Breast epithelium (tissue), 3 donors: ENCODE measurements around the gene PRR7.

Source experiments
- POLR2A ChIP-seq: fragments of 450-650 bp; IDR thresholded peaks from one replicate; pipeline ENCODE4 v1.6.1; 2016; ENCODE audit warnings: antibody characterized with exemption, mild to moderate bottlenecking, moderate library complexity
- POLR2AphosphoS5 ChIP-seq, 3 donors: sonication (generic); formaldehyde crosslinking; IDR thresholded peaks; one replicate each; pipeline ENCODE4 v1.6.1; 2017; ENCODE audit warnings: antibody characterized with exemption in 3 of 3
- TF ChIP-seq, protein P1 (sequence below), 3 donors: fragments of 450-650 bp; IDR thresholded peaks; one replicate each; pipeline ENCODE4 v1.5.1; 2016 to 2017; ENCODE audit warnings: antibody characterized with exemption in 3 of 3, mild to moderate bottlenecking in 3 of 3, moderate library complexity in 3 of 3

DNA sequence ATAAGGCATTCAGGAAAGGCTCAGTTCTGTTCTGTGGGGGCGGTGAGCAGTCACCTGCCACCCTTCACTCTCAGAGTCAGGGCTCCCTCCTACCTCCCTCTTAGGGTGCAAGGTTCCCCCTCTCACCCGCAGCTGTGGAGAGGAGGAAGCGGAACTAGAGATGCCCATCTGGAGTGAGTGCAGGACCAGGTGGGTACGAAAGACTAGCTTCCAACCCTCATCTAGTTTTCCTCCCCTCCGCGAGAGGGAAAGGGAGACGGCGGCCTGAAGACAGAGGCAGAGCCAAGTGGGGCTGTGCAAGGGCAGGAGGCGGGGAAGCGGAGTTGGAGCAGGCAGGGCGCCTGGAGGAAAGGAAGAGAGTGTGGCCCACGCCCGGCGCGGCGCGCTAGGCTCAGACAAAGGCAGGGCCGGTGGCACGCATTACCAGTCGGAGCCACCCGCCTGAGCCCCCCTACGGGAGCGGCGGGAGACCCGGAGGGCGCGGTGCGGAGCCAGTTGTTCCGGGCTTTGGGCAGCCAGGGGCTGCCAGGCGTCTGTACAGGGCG is 7.3 kb downstream of the PRR7 start:
- TF ChIP-seq, protein P1, sequence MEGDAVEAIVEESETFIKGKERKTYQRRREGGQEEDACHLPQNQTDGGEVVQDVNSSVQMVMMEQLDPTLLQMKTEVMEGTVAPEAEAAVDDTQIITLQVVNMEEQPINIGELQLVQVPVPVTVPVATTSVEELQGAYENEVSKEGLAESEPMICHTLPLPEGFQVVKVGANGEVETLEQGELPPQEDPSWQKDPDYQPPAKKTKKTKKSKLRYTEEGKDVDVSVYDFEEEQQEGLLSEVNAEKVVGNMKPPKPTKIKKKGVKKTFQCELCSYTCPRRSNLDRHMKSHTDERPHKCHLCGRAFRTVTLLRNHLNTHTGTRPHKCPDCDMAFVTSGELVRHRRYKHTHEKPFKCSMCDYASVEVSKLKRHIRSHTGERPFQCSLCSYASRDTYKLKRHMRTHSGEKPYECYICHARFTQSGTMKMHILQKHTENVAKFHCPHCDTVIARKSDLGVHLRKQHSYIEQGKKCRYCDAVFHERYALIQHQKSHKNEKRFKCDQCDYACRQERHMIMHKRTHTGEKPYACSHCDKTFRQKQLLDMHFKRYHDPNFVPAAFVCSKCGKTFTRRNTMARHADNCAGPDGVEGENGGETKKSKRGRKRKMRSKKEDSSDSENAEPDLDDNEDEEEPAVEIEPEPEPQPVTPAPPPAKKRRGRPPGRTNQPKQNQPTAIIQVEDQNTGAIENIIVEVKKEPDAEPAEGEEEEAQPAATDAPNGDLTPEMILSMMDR (IDR thresholded peaks at IDR 0.05), result no peak
- TF ChIP-seq POLR2AphosphoS5 (IDR thresholded peaks at IDR 0.05) (no peak), POLR2A (no peak)
